Gastroesophageal sphincter (tissue), 3 donors: Measurements from ENCODE around the gene VDAC1.

Experiments
- POLR2A ChIP-seq, 2 donors: fragments of 450-650 bp; IDR thresholded peaks; one replicate each; pipeline ENCODE4 v1.6.1; 2017; ENCODE audit warnings: antibody characterized with exemption in 2 of 2, mild to moderate bottlenecking in 2 of 2, moderate library complexity in 1 of 2
- TF ChIP-seq, protein P1 (sequence below), 4 experiments: fragments of 200-600 bp in 2 of 4; fragments of 450-650 bp in 2 of 4; sonication (generic) in 1 of 4; IDR thresholded peaks; one replicate each; pipeline ENCODE4 v1.5.1; 2017 to 2019; ENCODE audit warnings: antibody characterized with exemption in 4 of 4, mild to moderate bottlenecking in 2 of 4, moderate library complexity in 2 of 4

DNA sequence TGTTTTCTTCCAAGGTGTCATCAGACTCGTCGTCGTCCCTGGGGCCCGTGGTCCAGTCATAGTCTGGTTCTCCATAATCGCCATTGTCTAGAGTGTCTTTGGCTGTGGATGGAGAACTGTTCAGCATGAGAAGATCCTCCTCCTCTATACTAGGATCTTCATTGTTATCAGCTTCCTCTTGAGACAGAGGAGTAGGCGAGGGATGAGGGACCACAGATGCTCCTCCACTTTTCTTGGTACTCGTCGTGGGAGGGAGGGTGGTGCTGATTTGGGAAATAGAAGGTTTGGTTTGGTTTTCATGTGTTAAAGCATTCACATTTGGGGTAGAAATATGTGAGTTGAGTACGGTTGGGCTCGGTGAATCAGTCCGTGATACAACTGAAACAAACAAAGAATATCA lies 45.1 kb downstream of the VDAC1 start:
- TF ChIP-seq POLR2A (IDR thresholded peaks at IDR 0.05): no peak
- TF ChIP-seq, protein P1, sequence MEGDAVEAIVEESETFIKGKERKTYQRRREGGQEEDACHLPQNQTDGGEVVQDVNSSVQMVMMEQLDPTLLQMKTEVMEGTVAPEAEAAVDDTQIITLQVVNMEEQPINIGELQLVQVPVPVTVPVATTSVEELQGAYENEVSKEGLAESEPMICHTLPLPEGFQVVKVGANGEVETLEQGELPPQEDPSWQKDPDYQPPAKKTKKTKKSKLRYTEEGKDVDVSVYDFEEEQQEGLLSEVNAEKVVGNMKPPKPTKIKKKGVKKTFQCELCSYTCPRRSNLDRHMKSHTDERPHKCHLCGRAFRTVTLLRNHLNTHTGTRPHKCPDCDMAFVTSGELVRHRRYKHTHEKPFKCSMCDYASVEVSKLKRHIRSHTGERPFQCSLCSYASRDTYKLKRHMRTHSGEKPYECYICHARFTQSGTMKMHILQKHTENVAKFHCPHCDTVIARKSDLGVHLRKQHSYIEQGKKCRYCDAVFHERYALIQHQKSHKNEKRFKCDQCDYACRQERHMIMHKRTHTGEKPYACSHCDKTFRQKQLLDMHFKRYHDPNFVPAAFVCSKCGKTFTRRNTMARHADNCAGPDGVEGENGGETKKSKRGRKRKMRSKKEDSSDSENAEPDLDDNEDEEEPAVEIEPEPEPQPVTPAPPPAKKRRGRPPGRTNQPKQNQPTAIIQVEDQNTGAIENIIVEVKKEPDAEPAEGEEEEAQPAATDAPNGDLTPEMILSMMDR (IDR thresholded peaks at IDR 0.05): no peak
